Measurements from ENCODE around the gene RAD23B. TPM values are rescaled to one million over a fixed set of nuclear protein-coding genes. Genes with fewer than 3 reads are reported as not detected.

RAD23B gene
- total and polyA plus RNA-seq, 2 experiments from 2014 or later: 18.9 to 124 TPM

- Histone ChIP-seq H4K20me1 (ENCODE audit: insufficient read depth) (no peaks in the 10 kb centered on the region), H3K9ac (peak overlapping the region; percentile 3; the same call in 1 of the 2 replicates), H3K4me2 (ENCODE audit: unreplicated experiment) (peak overlapping the region; percentile 53), H3K9me3 (ENCODE audit: low read depth) (no peaks in the 10 kb centered on the region), H3K4me1 (ENCODE audit: insufficient read depth) (peaks cover 22% of the 10 kb centered on the region), H3F3A (ENCODE audit: insufficient read depth) (peaks cover 22% of the 10 kb centered on the region), H3K4me3 (no peak overlapping the region), H2AFZ (no peak overlapping the region), H3K36me3 (ENCODE audit: low read depth) (peaks cover 60% of the 10 kb centered on the region), H3K9me2 (ENCODE audit: insufficient read depth) (no peaks in the 10 kb centered on the region), H3K79me2 (ENCODE audit: insufficient read depth) (peaks cover 49% of the 10 kb centered on the region), H3K27ac (peak overlapping the region; percentile 30), H3K27me3 (replicated peaks; ENCODE audit: insufficient read depth) (no peaks in the 10 kb centered on the region)
- peak; percentile 89 for DNase-seq
- WGBS, 2 experiments (ENCODE audit: low coverage in 1 of 2, low lambda C conversion rate in 2 of 2, missing lambda C conversion rate in 2 of 2): 39 to 41% methylated on average over 6 of the region's 6 CpGs
- TF ChIP-seq EZH2 (IDR thresholded peaks at IDR 0.05; ENCODE audit: insufficient read depth, poor library complexity, severe bottlenecking) (no peak), EZH2phosphoT487 (IDR thresholded peaks at IDR 0.05; ENCODE audit: insufficient read depth, low read depth) (no peak)
- in situ Hi-C loops (cut with MboI): no loop called here
Observed at GRCh38 chr9:107336718-107337360, 53.8 kb downstream of the RAD23B start.

GRCh38 chr9:107337676-107338590, 54.9 kb downstream of the RAD23B start:
- Histone ChIP-seq H2AFZ (no peak overlapping the region), H3K4me1 (ENCODE audit: insufficient read depth) (peaks cover 22% of the 10 kb centered on the region), H3K4me3 (no peak overlapping the region), H3K4me2 (ENCODE audit: unreplicated experiment) (no peak overlapping the region), H3K9ac (peak overlapping the region; percentile 3; the same call in 1 of the 2 replicates), H3K27ac (peak overlapping the region; percentile 30), H3K79me2 (ENCODE audit: insufficient read depth) (peaks cover 38% of the 10 kb centered on the region), H3F3A (ENCODE audit: insufficient read depth) (peaks cover 24% of the 10 kb centered on the region), H3K36me3 (ENCODE audit: low read depth) (peaks cover 49% of the 10 kb centered on the region), H4K20me1 (ENCODE audit: insufficient read depth) (no peaks in the 10 kb centered on the region), H3K9me3 (ENCODE audit: low read depth) (no peaks in the 10 kb centered on the region), H3K27me3 (replicated peaks; ENCODE audit: insufficient read depth) (no peaks in the 10 kb centered on the region), H3K9me2 (ENCODE audit: insufficient read depth) (no peaks in the 10 kb centered on the region)
- WGBS, 2 experiments (ENCODE audit: low coverage in 1 of 2, low lambda C conversion rate in 2 of 2, missing lambda C conversion rate in 2 of 2): 37 to 47% methylated on average over 16 of the region's 16 CpGs
- TF ChIP-seq EZH2phosphoT487 (IDR thresholded peaks at IDR 0.05; ENCODE audit: insufficient read depth, low read depth): no peak
- TF ChIP-seq EZH2 (IDR thresholded peaks at IDR 0.05; ENCODE audit: insufficient read depth, poor library complexity, severe bottlenecking): no peak
- in situ Hi-C loops (cut with MboI): no loop called here
- peak; percentile 67 for DNase-seq

GRCh38 chr9:107338911-107339659, 56.0 kb downstream of the RAD23B start:
- peaks cover 22% of the 10 kb centered on the region for H3K4me1 ChIP-seq (ENCODE audit: insufficient read depth)
- no peak for DNase-seq
- peaks cover 36% of the 10 kb centered on the region for H3F3A ChIP-seq (ENCODE audit: insufficient read depth)
- H3K9me2 ChIP-seq (ENCODE audit: insufficient read depth): no peaks in the 10 kb centered on the region
- no peak overlapping the region for H3K4me3 ChIP-seq
- H3K4me2 ChIP-seq (ENCODE audit: unreplicated experiment): no peak overlapping the region
- TF ChIP-seq EZH2 (IDR thresholded peaks at IDR 0.05; ENCODE audit: insufficient read depth, poor library complexity, severe bottlenecking) (no peak), EZH2phosphoT487 (IDR thresholded peaks at IDR 0.05; ENCODE audit: insufficient read depth, low read depth) (no peak)
- H3K36me3 ChIP-seq (ENCODE audit: low read depth): peaks cover 37% of the 10 kb centered on the region
- H3K9me3 ChIP-seq (ENCODE audit: low read depth): no peaks in the 10 kb centered on the region
- H2AFZ ChIP-seq: no peak overlapping the region
- 91 to 96% methylated on average over 7 of the region's 7 CpGs for WGBS, 2 experiments (ENCODE audit: low coverage in 1 of 2, low lambda C conversion rate in 2 of 2, missing lambda C conversion rate in 2 of 2)
- H3K27me3 ChIP-seq (replicated peaks; ENCODE audit: insufficient read depth): no peaks in the 10 kb centered on the region
- H3K27ac ChIP-seq: no peak overlapping the region
- peaks cover 26% of the 10 kb centered on the region for H3K79me2 ChIP-seq (ENCODE audit: insufficient read depth)
- in situ Hi-C loops (cut with MboI): no loop called here
- H4K20me1 ChIP-seq (ENCODE audit: insufficient read depth): no peaks in the 10 kb centered on the region
- H3K9ac ChIP-seq: no peak overlapping the region

All from GM23248 (cell line).